Gastroesophageal sphincter (tissue), 3 donors: Measurements from ENCODE around the gene SH3PXD2A.

ENCODE experiments used
- CTCF ChIP-seq, 4 experiments: fragments of 200-600 bp in 2 of 4; fragments of 450-650 bp in 2 of 4; sonication (generic) in 1 of 4; IDR thresholded peaks; one replicate each; pipeline ENCODE4 v1.5.1; 2017 to 2019; ENCODE audit warnings: antibody characterized with exemption in 4 of 4, mild to moderate bottlenecking in 2 of 4, moderate library complexity in 2 of 4
- EP300 ChIP-seq: sonication (generic); formaldehyde crosslinking; IDR thresholded peaks from one replicate; pipeline ENCODE4 v1.6.1; 2017; ENCODE audit warnings: antibody characterized with exemption, mild to moderate bottlenecking
- POLR2A ChIP-seq, 2 donors: fragments of 450-650 bp; IDR thresholded peaks; one replicate each; pipeline ENCODE4 v1.6.1; 2017; ENCODE audit warnings: antibody characterized with exemption in 2 of 2, mild to moderate bottlenecking in 2 of 2, moderate library complexity in 1 of 2

GRCh38 chr10:103666762-103667150, 188.6 kb downstream of the SH3PXD2A start:
- TF ChIP-seq CTCF (IDR thresholded peaks at IDR 0.05): no peak
- no peak for TF ChIP-seq POLR2A (IDR thresholded peaks at IDR 0.05)
- no peak for TF ChIP-seq EP300
